Occipital lobe (tissue), 2 donors: ENCODE data around the gene CAPN10. TPM values are rescaled to one million over a fixed set of nuclear protein-coding genes. Genes with fewer than 3 reads are reported as not detected.

Experiments used
- DNase-seq: peaks from one replicate; lab custom pipeline; 2025; lab: John Stamatoyannopoulos, UW
- total RNA-seq: library from RNA; depleted of rRNA; stranded (reverse); fragments of >200 nt; gene quantifications from one replicate; pipeline ENCODE4 v1.2.3, GENCODE V29; 2014

CAPN10 gene
- total RNA-seq, 1 donor from 2014 or later, result 27.1 TPM

GRCh38 chr2:240635998-240636547 is 49.5 kb downstream of the CAPN10 start:
- DNase-seq, result no peak

GRCh38 chr2:240636563-240637115 is 50.1 kb downstream of the CAPN10 start:
- DNase-seq, result no peak

GRCh38 chr2:240637116-240637900 is 50.8 kb downstream of the CAPN10 start:
- no peak for DNase-seq

- no peak for DNase-seq
Observed at GRCh38 chr2:240637901-240638345, 51.4 kb downstream of the CAPN10 start.

- DNase-seq, result no peak
Observed at GRCh38 chr2:240638512-240639160, 52.1 kb downstream of the CAPN10 start.

GRCh38 chr2:240639566-240639965 is 53.0 kb downstream of the CAPN10 start:
- DNase-seq, result no peak

- no peak for DNase-seq
Observed at GRCh38 chr2:240640939-240641338, 54.4 kb downstream of the CAPN10 start.

GRCh38 chr2:240642061-240642805 is 55.7 kb downstream of the CAPN10 start:
- no peak for DNase-seq

GRCh38 chr2:240642806-240643092 is 56.2 kb downstream of the CAPN10 start:
- no peak for DNase-seq

GRCh38 chr2:240643093-240643810 is 56.7 kb downstream of the CAPN10 start:
- DNase-seq, result no peak

- DNase-seq, result no peak
Observed at GRCh38 chr2:240643811-240644150, 57.2 kb downstream of the CAPN10 start.

- DNase-seq, result no peak
Observed at GRCh38 chr2:240644171-240644651, 57.7 kb downstream of the CAPN10 start.

GRCh38 chr2:240644859-240645301 is 58.3 kb downstream of the CAPN10 start:
- DNase-seq, result no peak

- DNase-seq, result no peak
Observed at GRCh38 chr2:240645346-240645745, 58.8 kb downstream of the CAPN10 start.

GRCh38 chr2:240645801-240646175 is 59.3 kb downstream of the CAPN10 start:
- DNase-seq, result no peak

GRCh38 chr2:240646176-240646899 is 59.8 kb downstream of the CAPN10 start:
- no peak for DNase-seq

GRCh38 chr2:240646900-240647502 is 60.5 kb downstream of the CAPN10 start:
- no peak for DNase-seq

GRCh38 chr2:240647503-240648154 is 61.1 kb downstream of the CAPN10 start:
- DNase-seq, result no peak

GRCh38 chr2:240648155-240648649 is 61.7 kb downstream of the CAPN10 start:
- DNase-seq, result no peak
